Hepatocyte (in vitro differentiated cells): ENCODE data around the gene CDK14.

Experiments used
- EZH2 ChIP-seq: fragments of 200-600 bp; sonication (generic); IDR thresholded peaks from 2 replicates; pipeline ENCODE4 v1.6.1; 2016; ENCODE audit warnings: antibody characterized with exemption, mild to moderate bottlenecking, borderline replicate concordance
- EZH2phosphoT487 ChIP-seq: fragments of 200-600 bp; sonication (generic); IDR thresholded peaks from one replicate; pipeline ENCODE4 v1.6.1; 2018; ENCODE audit warnings: antibody characterized with exemption, mild to moderate bottlenecking, low read depth, moderate library complexity; ENCODE audit not compliant: unreplicated experiment, severe bottlenecking
- TF ChIP-seq, protein P1 (sequence below): fragments of 200-600 bp; sonication (generic); IDR thresholded peaks from 2 replicates; pipeline ENCODE4 v1.5.1; 2016; ENCODE audit warnings: antibody characterized with exemption, mild to moderate bottlenecking; ENCODE audit not compliant: poor library complexity

GRCh38 chr7:90877201-90877600 is 281.1 kb downstream of the CDK14 start:
- TF ChIP-seq, protein P1, sequence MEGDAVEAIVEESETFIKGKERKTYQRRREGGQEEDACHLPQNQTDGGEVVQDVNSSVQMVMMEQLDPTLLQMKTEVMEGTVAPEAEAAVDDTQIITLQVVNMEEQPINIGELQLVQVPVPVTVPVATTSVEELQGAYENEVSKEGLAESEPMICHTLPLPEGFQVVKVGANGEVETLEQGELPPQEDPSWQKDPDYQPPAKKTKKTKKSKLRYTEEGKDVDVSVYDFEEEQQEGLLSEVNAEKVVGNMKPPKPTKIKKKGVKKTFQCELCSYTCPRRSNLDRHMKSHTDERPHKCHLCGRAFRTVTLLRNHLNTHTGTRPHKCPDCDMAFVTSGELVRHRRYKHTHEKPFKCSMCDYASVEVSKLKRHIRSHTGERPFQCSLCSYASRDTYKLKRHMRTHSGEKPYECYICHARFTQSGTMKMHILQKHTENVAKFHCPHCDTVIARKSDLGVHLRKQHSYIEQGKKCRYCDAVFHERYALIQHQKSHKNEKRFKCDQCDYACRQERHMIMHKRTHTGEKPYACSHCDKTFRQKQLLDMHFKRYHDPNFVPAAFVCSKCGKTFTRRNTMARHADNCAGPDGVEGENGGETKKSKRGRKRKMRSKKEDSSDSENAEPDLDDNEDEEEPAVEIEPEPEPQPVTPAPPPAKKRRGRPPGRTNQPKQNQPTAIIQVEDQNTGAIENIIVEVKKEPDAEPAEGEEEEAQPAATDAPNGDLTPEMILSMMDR, result no peak
- no peak for TF ChIP-seq EZH2
- TF ChIP-seq EZH2phosphoT487, result no peak
